HCT116 (cell line): ENCODE measurements around the gene ITGA2B.

Experiments
- CBX3 ChIP-seq: IDR thresholded peaks from 2 replicates; pipeline ENCODE4 v1.6.1; 2012; ENCODE audit warnings: low read depth
- CEBPB ChIP-seq: IDR thresholded peaks from 2 replicates; pipeline ENCODE4 v1.6.1; 2012; ENCODE audit warnings: low read depth
- CTCF ChIP-seq, 3 experiments: fragments of 200-600 bp in 1 of 3; sonication (generic) in 1 of 3; IDR thresholded peaks in 2 of 3; conservative IDR thresholded peaks in 1 of 3; 2 replicates each; pipeline ENCODE4 v1.5.1; 2012 to 2017; ENCODE audit warnings: low read depth in 2 of 3, low read length in 2 of 3, antibody characterized with exemption in 1 of 3, borderline replicate concordance in 1 of 3, control low read depth in 1 of 3, mild to moderate bottlenecking in 1 of 3, mixed read lengths in 1 of 3, mixed run types in 1 of 3, moderate library complexity in 1 of 3; ENCODE audit not compliant: insufficient read depth in 1 of 3
- EGR1 ChIP-seq: IDR thresholded peaks from 2 replicates; pipeline ENCODE4 v1.6.1; 2012; ENCODE audit warnings: low read depth
- JUND ChIP-seq: IDR thresholded peaks from 2 replicates; pipeline ENCODE4 v1.6.1; 2012
- POLR2A ChIP-seq: IDR thresholded peaks from 2 replicates; pipeline ENCODE4 v1.7.0; 2011; ENCODE audit warnings: borderline replicate concordance; ENCODE audit not compliant: insufficient read depth, insufficient read length; ENCODE audit errors: extremely low read depth
- POLR2AphosphoS5 ChIP-seq: IDR thresholded peaks from 2 replicates; pipeline ENCODE4 v1.6.1; 2011; ENCODE audit warnings: mild to moderate bottlenecking, low read depth, low read length, moderate library complexity
- SIN3A ChIP-seq: IDR thresholded peaks from 2 replicates; pipeline ENCODE4 v1.6.1; 2012; ENCODE audit warnings: low read depth
- SRF ChIP-seq: IDR thresholded peaks from 2 replicates; pipeline ENCODE4 v1.6.1; 2012; ENCODE audit warnings: low read depth

GRCh38 chr17:44334315-44334714 is 55.1 kb downstream of the ITGA2B start:
- TF ChIP-seq SRF: no peak
- TF ChIP-seq POLR2AphosphoS5: no peak
- TF ChIP-seq CTCF (IDR thresholded peaks at IDR 0.05 in 2 of 3, conservative IDR thresholded peaks at IDR 0.05 in 1 of 3; ENCODE audit: borderline replicate concordance in 1 of 3, insufficient read depth in 1 of 3, low read depth in 2 of 3, low read length in 2 of 3): no peak
- no peak for TF ChIP-seq CEBPB
- TF ChIP-seq EGR1: no peak
- TF ChIP-seq POLR2A: no peak
- no peak for TF ChIP-seq CBX3
- no peak for TF ChIP-seq JUND
- no peak for TF ChIP-seq SIN3A
